AG09309 (cell line): ENCODE results near the gene MRPL12.
A peak's percentile ranks its signal among the peaks of the same experiment; 100 is the strongest.

Source experiments
- DNase-seq: peaks from one replicate; pipeline ENCODE4 v3.0.0-alpha.2; 2010; ENCODE audit warnings: low read depth
- H3K4me3 ChIP-seq: 2 replicates; pipeline ENCODE4 v1.5.1; 2011; ENCODE audit warnings: mild to moderate bottlenecking, low read depth, low read length, moderate library complexity; ENCODE audit not compliant: control insufficient read depth
- TF ChIP-seq, protein P1 (sequence below): IDR thresholded peaks from 2 replicates; pipeline ENCODE4 v1.5.1; 2011; ENCODE audit warnings: mild to moderate bottlenecking, low read depth, low read length, inconsistent platforms; ENCODE audit not compliant: insufficient read depth, control insufficient read depth; ENCODE audit errors: missing control alignments

MRPL12 gene

GRCh38 chr17:81697261-81698044 is 5.7 kb upstream of the MRPL12 start:
- TF ChIP-seq, protein P1, sequence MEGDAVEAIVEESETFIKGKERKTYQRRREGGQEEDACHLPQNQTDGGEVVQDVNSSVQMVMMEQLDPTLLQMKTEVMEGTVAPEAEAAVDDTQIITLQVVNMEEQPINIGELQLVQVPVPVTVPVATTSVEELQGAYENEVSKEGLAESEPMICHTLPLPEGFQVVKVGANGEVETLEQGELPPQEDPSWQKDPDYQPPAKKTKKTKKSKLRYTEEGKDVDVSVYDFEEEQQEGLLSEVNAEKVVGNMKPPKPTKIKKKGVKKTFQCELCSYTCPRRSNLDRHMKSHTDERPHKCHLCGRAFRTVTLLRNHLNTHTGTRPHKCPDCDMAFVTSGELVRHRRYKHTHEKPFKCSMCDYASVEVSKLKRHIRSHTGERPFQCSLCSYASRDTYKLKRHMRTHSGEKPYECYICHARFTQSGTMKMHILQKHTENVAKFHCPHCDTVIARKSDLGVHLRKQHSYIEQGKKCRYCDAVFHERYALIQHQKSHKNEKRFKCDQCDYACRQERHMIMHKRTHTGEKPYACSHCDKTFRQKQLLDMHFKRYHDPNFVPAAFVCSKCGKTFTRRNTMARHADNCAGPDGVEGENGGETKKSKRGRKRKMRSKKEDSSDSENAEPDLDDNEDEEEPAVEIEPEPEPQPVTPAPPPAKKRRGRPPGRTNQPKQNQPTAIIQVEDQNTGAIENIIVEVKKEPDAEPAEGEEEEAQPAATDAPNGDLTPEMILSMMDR: no peak
- H3K4me3 ChIP-seq: no peak overlapping the region
- DNase-seq: no peak

GRCh38 chr17:81700353-81701287 is 2.5 kb upstream of the MRPL12 start:
- TF ChIP-seq, protein P1: no peak
- no peak for DNase-seq
- no peak overlapping the region for H3K4me3 ChIP-seq

DNA sequence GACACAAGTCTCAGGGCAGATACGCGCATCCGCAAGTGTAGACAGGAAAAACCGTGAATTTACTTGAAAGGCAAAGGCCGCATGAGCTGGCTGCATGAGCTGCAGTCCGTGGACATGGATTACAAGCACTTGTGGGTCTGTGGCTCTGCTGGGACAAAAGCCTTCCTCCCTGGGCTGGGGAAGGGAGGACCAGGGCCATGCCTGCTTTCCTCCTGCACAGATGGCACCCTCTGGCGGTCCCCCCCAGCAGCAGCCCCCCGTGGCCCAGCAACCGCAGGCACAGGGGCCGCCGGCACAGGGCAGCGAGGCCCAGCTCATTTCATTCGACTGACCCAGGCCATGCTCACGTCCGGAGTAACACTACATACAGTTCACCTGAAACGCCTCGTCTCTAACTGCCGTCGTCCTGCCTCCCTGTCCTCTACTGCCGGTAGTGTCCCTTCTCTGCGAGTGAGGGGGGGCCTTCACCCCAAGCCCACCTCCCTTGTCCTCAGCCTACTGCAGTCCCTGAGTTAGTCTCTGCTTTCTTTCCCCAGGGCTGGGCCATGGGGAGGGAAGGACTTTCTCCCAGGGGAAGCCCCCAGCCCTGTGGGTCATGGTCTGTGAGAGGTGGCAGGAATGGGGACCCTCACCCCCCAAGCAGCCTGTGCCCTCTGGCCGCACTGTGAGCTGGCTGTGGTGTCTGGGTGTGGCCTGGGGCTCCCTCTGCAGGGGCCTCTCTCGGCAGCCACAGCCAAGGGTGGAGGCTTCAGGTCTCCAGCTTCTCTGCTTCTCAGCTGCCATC is 1.7 kb upstream of the MRPL12 start:
- H3K4me3 ChIP-seq: peak overlapping the region; percentile 8; the same call in 1 of the 2 replicates
- TF ChIP-seq, protein P1: peak; percentile 7
- DNase-seq: no peak

DNA sequence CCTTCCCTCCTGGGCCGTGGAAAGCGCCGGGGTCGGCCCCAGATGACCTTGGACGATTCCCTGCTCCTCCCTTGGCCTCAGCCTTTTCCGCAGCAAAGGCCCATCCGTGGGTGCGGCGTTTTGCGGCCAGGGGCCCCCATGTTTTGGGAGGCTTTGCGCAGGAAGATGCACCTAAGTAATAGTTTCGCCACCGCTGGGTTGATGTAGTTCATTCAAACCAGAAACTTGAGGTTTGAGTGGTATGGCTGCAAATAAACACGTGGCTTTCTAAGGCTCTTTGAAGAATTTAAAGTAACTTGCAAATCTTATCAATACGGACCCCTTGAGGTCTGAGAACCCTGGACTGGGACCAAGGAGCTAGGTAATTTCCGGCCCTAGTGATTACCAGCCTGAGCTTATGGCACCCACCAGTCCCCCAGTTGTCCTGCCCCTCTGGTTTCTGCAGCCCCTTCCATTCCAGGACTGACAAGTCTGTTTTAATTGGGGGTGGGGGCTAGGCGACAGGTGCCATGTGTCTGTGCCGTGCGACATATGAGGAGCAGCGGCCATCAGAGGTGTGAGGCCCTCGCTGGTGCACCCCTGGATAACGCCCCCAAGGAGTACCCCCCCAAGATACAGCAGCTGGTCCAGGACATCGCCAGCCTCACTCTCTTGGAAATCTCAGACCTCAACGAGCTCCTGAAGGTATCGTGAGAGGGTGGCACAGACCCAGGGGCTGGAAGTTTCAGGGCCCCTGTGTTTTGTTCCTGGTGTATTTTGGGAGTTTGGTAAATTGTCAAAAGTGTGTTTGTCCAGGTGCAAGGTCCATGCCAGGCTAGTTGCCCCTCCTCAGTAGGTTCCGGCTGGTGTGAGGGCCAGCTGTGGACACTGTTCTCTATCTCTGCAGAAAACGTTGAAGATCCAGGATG is 834 bp downstream of the MRPL12 start:
- peak overlapping the region; percentile 77 for H3K4me3 ChIP-seq
- DNase-seq: no peak
- TF ChIP-seq, protein P1: no peak

DNA sequence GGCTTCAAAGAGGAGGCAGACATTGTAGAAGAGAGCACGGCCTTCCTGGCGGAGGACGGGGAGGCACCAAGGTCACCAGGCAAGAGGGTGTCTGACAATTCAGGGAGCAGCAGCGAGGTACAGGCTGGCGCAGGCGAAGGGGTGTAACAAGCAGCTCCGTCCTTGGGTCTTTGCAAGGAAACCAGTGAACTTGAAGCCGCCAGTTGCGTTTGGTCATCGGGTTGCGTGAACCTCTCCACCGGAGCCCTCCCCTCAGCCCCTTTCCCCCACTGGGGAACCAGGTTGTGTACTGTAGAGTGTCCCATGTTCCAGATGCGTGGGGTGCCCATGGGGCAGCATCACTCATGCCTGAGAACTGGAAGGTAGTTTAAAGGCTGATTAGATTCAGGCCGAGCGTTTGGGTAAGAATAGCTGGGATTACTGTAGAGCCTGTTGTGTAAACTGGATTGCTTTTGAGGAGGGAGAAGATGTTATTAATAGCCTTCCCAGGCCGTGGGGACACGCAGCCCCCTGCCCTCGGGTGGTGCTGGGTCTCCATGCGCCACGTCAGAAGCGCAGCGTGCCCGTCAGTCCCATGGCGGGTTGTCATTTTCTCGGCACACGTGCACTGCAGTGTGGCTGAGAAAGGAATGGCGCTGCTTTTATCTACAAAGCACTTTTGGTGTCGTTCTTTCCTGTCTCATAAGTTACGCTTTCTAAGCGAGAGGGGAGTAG is 2.5 kb downstream of the MRPL12 start:
- no peak overlapping the region for H3K4me3 ChIP-seq
- no peak for DNase-seq
- TF ChIP-seq, protein P1: no peak
